ENCODE data around the gene HMCES.

Gene HMCES

GRCh38 chr3:129314386-129315222, 35.9 kb downstream of the HMCES start (continued):
- no peak for TF ChIP-seq ZNF148 (tag by site-specific recombination; IDR thresholded peaks at IDR 0.05; ENCODE audit: borderline replicate concordance)
- no peak for TF ChIP-seq ZNF23 (tag by site-specific recombination; IDR thresholded peaks at IDR 0.05; ENCODE audit: borderline replicate concordance)
- no peak for TF ChIP-seq ZSCAN23 (tag by site-specific recombination; IDR thresholded peaks at IDR 0.05)
- TF ChIP-seq ZNF449 (tag by site-specific recombination; IDR thresholded peaks at IDR 0.05) = peak; percentile 98
- no peak for TF ChIP-seq PRDM10 (tag by site-specific recombination; IDR thresholded peaks at IDR 0.05)
- peak; percentile 32; the same call in 1 of the 2 replicates for TF ChIP-seq ZEB2 (tag by site-specific recombination; IDR thresholded peaks at IDR 0.05)
- TF ChIP-seq ZNF239 (tag by site-specific recombination; IDR thresholded peaks at IDR 0.05) = no peak
- no peak for TF ChIP-seq ZNF514 (tag by site-specific recombination; IDR thresholded peaks at IDR 0.05)
- peak; percentile 18; the same call in 1 of the 2 replicates for TF ChIP-seq GLIS1 (tag by site-specific recombination; IDR thresholded peaks at IDR 0.05)
- no peak for TF ChIP-seq ZNF664 (tag by site-specific recombination; IDR thresholded peaks at IDR 0.05)
- no peak for TF ChIP-seq TCF7L2 (IDR thresholded peaks at IDR 0.05; ENCODE audit: borderline replicate concordance, low read depth, low read length)
- no peak for TF ChIP-seq ZNF501 (tag by site-specific recombination; IDR thresholded peaks at IDR 0.05)
- TF ChIP-seq ZNF211 (tag by site-specific recombination; IDR thresholded peaks at IDR 0.05; ENCODE audit: low read depth) = no peak
- TF ChIP-seq RBAK (tag by site-specific recombination; IDR thresholded peaks at IDR 0.05) = no peak
- no peak for TF ChIP-seq KLF16 (tag by site-specific recombination; IDR thresholded peaks at IDR 0.05)
- peak; percentile 71 for TF ChIP-seq PATZ1 (tag by site-specific recombination; IDR thresholded peaks at IDR 0.05)
- no peak for TF ChIP-seq ZNF133 (tag by site-specific recombination; IDR thresholded peaks at IDR 0.05)
- TF ChIP-seq ZNF416 (tag by site-specific recombination; IDR thresholded peaks at IDR 0.05) = no peak
- TF ChIP-seq ZIC2 (tag by site-specific recombination; IDR thresholded peaks at IDR 0.05) = peak; percentile 33; the same call in 1 of the 2 replicates
- no peak for TF ChIP-seq ZNF837 (tag by site-specific recombination; IDR thresholded peaks at IDR 0.05)
- no peak for TF ChIP-seq ZNF18 (tag by site-specific recombination; IDR thresholded peaks at IDR 0.05)
- TF ChIP-seq ZBTB8A (tag by site-specific recombination; IDR thresholded peaks at IDR 0.05) = peak; percentile 70
- no peak for TF ChIP-seq YY1 (tag by site-specific recombination; IDR thresholded peaks at IDR 0.05)
- peak; percentile 58; the same call in 1 of the 2 replicates for TF ChIP-seq ZNF76 (tag by site-specific recombination; IDR thresholded peaks at IDR 0.05; ENCODE audit: borderline replicate concordance, low read depth)
- TF ChIP-seq ZNF639 (tag by site-specific recombination; IDR thresholded peaks at IDR 0.05) = 0 out of 2 replicates have a peak, but pooled peaks have one; percentile 31
- no peak for TF ChIP-seq ZNF140 (tag by site-specific recombination; IDR thresholded peaks at IDR 0.05)
